HL-60 (cell line): ENCODE data around the gene MPPED1.

Experiments
- CTCF ChIP-seq: IDR thresholded peaks from one replicate; pipeline ENCODE4 v1.5.1; 2011; ENCODE audit warnings: low read length, control low read depth, inconsistent platforms; ENCODE audit not compliant: insufficient read depth
- GABPA ChIP-seq: IDR thresholded peaks from 2 replicates; pipeline ENCODE4 v1.6.1; 2012; ENCODE audit warnings: low read depth
- POLR2AphosphoS5 ChIP-seq: IDR thresholded peaks from 2 replicates; pipeline ENCODE4 v1.6.1; 2012; ENCODE audit warnings: low read depth
- REST ChIP-seq: IDR thresholded peaks from 2 replicates; pipeline ENCODE4 v1.6.1; 2012; ENCODE audit warnings: low read depth; ENCODE audit not compliant: insufficient replicate concordance
- SPI1 ChIP-seq: IDR thresholded peaks from 2 replicates; pipeline ENCODE4 v1.6.1; 2012; ENCODE audit warnings: low read depth, mild to moderate bottlenecking, borderline replicate concordance

- TF ChIP-seq CTCF, result no peak
- TF ChIP-seq REST, result no peak
- TF ChIP-seq POLR2AphosphoS5, result no peak
- no peak for TF ChIP-seq SPI1
- no peak for TF ChIP-seq GABPA
These were observed 4.2 kb upstream of the MPPED1 start for GRCh38 chr22:43407591-43407990.
